Epithelial cell of proximal tubule (primary cell): Measurements from ENCODE around the gene DOCK9. TPM values are rescaled to one million over a fixed set of nuclear protein-coding genes. Genes with fewer than 3 reads are reported as not detected.
"Not testable (repeated sequence)": the region's sequence is repeated elsewhere in the genome, so short reads cannot be mapped to it uniquely, and the experiment has no call there.

Experiments used
- DNase-seq: peaks from one replicate; pipeline ENCODE4 v3.0.0-alpha.2; 2011; ENCODE audit warnings: low read depth
- H3K4me3 ChIP-seq: 2 replicates; pipeline ENCODE4 v1.5.1; 2011; ENCODE audit warnings: low read depth, mild to moderate bottlenecking, low read length
- CTCF ChIP-seq: conservative IDR thresholded peaks from 2 replicates; pipeline ENCODE4 v1.5.1; 2012; ENCODE audit warnings: low read depth, mild to moderate bottlenecking, low read length
- total RNA-seq: library from RNA; depleted of rRNA; stranded (reverse); fragments of >200 nt; gene quantifications from 2 replicates; pipeline ENCODE4 v1.2.3, GENCODE V29; 2015

Gene DOCK9
- total RNA-seq, 1 donor from 2014 or later, result 37.6 TPM

- DNase-seq, result no peak
- H3K4me3 ChIP-seq, result no peak overlapping the region
- TF ChIP-seq CTCF, result no peak
Measured at GRCh38 chr13:98816406-98816805, 161.5 kb downstream of the DOCK9 start.

GRCh38 chr13:98813993-98814392 is 163.9 kb downstream of the DOCK9 start:
- DNase-seq, result no peak
- TF ChIP-seq CTCF, result no peak
- no peak overlapping the region for H3K4me3 ChIP-seq

- not testable (repeated sequence) for DNase-seq, H3K4me3 ChIP-seq
Measured at GRCh38 chr13:98812186-98812790, 165.6 kb downstream of the DOCK9 start.

- no peak overlapping the region for H3K4me3 ChIP-seq
- DNase-seq, result no peak
- TF ChIP-seq CTCF, result no peak
Measured at GRCh38 chr13:98810746-98811145, 167.1 kb downstream of the DOCK9 start.

GRCh38 chr13:98809345-98809777 is 168.5 kb downstream of the DOCK9 start:
- no peak for DNase-seq
- no peak for TF ChIP-seq CTCF
- no peak overlapping the region for H3K4me3 ChIP-seq

- no peak overlapping the region for H3K4me3 ChIP-seq
- no peak for TF ChIP-seq CTCF
- no peak for DNase-seq
Measured at GRCh38 chr13:98807774-98808173, 170.1 kb downstream of the DOCK9 start.

- no peak overlapping the region for H3K4me3 ChIP-seq
- DNase-seq, result no peak
- no peak for TF ChIP-seq CTCF
Measured at GRCh38 chr13:98804336-98804855, 173.5 kb downstream of the DOCK9 start.
